SJCRH30 (cell line): Measurements from ENCODE around the gene NTM. TPM values are rescaled to one million over a fixed set of nuclear protein-coding genes. Genes with fewer than 3 reads are reported as not detected.
A peak's percentile ranks its signal among the peaks of the same experiment; 100 is the strongest.
"Not testable (repeated sequence)": the region's sequence is repeated elsewhere in the genome, so short reads cannot be mapped to it uniquely, and the experiment has no call there.

ENCODE experiments used
- DNase-seq, 2 experiments: peaks; one replicate each; pipeline ENCODE4 v3.0.0-alpha.2; 2015 to 2020
- H3K27ac ChIP-seq: fragments of 250-450 bp; sonication (Bioruptor Pico); 2 replicates; pipeline ENCODE4 v1.5.1; 2020; ENCODE audit warnings: mild to moderate bottlenecking, moderate library complexity
- H3K27me3 ChIP-seq: fragments of 250-450 bp; sonication (Bioruptor Pico); 2 replicates; pipeline ENCODE4 v1.5.1; 2020; ENCODE audit warnings: mild to moderate bottlenecking, moderate library complexity
- H3K36me3 ChIP-seq: fragments of 250-450 bp; sonication (Bioruptor Pico); 2 replicates; pipeline ENCODE4 v1.5.1; 2020; ENCODE audit warnings: mild to moderate bottlenecking, moderate library complexity
- H3K4me1 ChIP-seq: fragments of 250-450 bp; sonication (Bioruptor Pico); 2 replicates; pipeline ENCODE4 v1.5.1; 2020; ENCODE audit warnings: mild to moderate bottlenecking, moderate library complexity
- H3K4me3 ChIP-seq: fragments of 250-450 bp; sonication (Bioruptor Pico); 2 replicates; pipeline ENCODE4 v1.5.1; 2020; ENCODE audit warnings: mild to moderate bottlenecking, moderate library complexity
- H3K9me3 ChIP-seq: fragments of 250-450 bp; sonication (Bioruptor Pico); replicated peaks from 2 replicates; pipeline ENCODE4 v1.5.1; 2020; ENCODE audit warnings: mild to moderate bottlenecking, moderate library complexity
- total RNA-seq: library from RNA; depleted of rRNA; stranded (reverse); fragments of >200 nt; shearing (Covaris generic); gene quantifications from 2 replicates; pipeline ENCODE4 v1.2.3, GENCODE V29; 2014

The NTM gene
- total RNA-seq, 1 experiment from 2014 or later = not detected

DNA sequence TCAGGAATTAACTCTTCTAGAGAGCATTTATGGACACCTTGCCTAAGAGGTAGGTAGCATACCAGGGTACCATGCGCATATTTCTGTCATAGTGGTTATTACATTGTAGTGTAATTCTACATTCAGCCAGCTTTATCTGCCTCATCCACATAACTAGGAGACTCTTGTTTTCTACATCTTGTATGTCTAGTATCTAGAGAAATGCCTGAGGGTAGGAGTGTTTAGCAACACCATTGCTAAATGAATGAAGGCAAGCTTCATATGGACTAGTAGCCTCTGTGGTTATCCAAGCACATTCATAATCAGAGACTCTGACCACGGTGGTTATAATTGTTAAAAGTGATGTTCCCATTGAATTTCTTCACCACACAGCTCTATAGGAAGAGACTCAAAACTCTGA is 107.9 kb downstream of the NTM start:
- DNase-seq = no peak
- Histone ChIP-seq H3K9me3 (no peaks in the 10 kb centered on the region), H3K4me1 (no peaks in the 10 kb centered on the region)

DNA sequence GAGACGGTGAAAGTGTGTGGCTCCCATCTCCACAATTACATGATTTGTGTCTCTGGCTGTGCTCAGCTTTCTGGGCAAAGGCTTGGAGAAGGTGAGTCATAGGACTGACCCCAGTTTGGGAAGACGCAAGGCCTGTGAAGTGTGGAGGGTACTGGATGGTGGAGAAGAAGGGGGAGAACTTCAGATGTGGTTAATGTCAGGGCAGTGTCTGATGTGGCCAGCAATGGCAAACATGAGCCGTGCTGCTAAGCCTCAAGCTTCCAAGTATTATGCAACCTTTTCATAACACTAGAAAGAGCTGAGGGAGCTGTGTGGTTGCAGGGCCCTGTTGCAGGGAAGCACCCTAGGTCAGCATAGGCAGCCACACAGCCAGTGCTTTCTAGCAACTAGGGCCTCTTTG is 110.9 kb downstream of the NTM start:
- Histone ChIP-seq H3K9me3 (no peaks in the 10 kb centered on the region), H3K36me3 (no peaks in the 10 kb centered on the region), H3K4me1 (no peaks in the 10 kb centered on the region), H3K27me3 (no peaks in the 10 kb centered on the region), H3K27ac (no peak overlapping the region), H3K4me3 (no peak overlapping the region)
- DNase-seq = no peak

More for the DNA sequence above, 107.9 kb downstream of the NTM start:
- no peak overlapping the region for H3K4me3 ChIP-seq
- no peaks in the 10 kb centered on the region for H3K36me3 ChIP-seq
- H3K27me3 ChIP-seq = no peaks in the 10 kb centered on the region
- H3K27ac ChIP-seq = no peak overlapping the region

DNA sequence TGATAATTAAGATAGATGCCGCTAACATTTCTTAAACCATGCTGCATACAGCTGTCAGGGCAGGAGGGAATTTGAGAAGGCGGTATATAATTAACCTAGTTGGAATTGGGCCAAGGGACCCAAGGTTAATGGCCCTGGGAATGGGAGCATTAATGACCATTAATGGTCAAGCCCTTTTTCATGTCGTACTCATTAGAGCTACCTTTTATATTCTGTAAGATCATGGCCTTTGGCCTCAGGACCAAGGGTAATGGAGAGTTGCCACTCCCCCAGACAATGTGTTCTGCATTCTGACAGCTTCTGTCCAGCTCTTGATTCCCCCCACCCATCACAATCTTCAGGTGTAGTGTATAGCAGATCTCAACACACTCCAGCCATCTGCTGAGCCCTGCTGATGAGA is 111.6 kb downstream of the NTM start:
- H3K27ac ChIP-seq = no peak overlapping the region
- no peaks in the 10 kb centered on the region for H3K9me3 ChIP-seq
- no peaks in the 10 kb centered on the region for H3K36me3 ChIP-seq
- no peak for DNase-seq
- no peaks in the 10 kb centered on the region for H3K4me1 ChIP-seq
- no peak overlapping the region for H3K4me3 ChIP-seq
- no peaks in the 10 kb centered on the region for H3K27me3 ChIP-seq

DNA sequence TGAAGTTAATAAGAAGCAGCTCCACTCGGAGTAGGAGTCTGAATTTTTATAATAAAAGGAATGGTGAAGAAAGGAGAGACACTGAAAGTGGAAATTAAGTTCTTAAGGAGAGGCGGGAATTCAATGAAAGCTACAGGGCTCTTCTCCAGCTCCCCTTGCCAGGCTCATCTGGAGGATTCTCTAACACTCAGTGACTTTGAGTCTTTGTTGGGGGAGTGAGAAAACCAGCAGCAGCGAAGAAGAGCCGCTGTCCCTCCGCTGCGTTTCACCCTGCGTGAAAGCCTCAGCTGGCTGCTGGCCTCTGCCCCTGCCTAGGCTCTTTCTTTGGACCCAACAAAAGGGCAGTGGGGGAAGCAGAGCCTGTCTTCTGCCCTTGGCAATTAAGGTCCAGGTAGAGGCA is 113.0 kb downstream of the NTM start:
- H3K4me3 ChIP-seq = no peak overlapping the region
- H3K36me3 ChIP-seq = no peaks in the 10 kb centered on the region
- no peak overlapping the region for H3K27ac ChIP-seq
- H3K9me3 ChIP-seq = no peaks in the 10 kb centered on the region
- no peaks in the 10 kb centered on the region for H3K27me3 ChIP-seq
- no peaks in the 10 kb centered on the region for H3K4me1 ChIP-seq
- no peak for DNase-seq

DNA sequence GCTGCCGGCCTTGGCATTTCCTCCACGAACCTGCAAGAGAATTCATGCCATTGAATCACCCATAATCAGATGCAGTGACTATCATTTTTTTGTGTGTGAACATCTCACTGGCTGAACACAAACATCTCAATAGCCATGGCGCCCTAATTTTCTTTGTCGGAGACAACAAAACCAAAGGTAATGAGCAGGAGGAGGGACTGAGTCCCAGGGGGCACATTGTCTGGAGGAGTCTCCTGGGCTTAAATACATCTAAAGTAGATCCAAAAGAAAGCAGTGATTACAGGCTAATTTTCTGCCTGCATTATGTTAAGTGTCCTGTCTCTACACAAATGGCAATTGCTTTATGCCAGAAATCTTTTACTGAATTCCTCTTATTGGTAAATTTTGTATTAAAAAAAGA is 113.5 kb downstream of the NTM start:
- no peak overlapping the region for H3K27ac ChIP-seq
- no peaks in the 10 kb centered on the region for H3K27me3 ChIP-seq
- H3K36me3 ChIP-seq = no peaks in the 10 kb centered on the region
- DNase-seq = no peak
- no peak overlapping the region for H3K4me3 ChIP-seq
- H3K4me1 ChIP-seq = no peaks in the 10 kb centered on the region
- H3K9me3 ChIP-seq = no peaks in the 10 kb centered on the region

DNA sequence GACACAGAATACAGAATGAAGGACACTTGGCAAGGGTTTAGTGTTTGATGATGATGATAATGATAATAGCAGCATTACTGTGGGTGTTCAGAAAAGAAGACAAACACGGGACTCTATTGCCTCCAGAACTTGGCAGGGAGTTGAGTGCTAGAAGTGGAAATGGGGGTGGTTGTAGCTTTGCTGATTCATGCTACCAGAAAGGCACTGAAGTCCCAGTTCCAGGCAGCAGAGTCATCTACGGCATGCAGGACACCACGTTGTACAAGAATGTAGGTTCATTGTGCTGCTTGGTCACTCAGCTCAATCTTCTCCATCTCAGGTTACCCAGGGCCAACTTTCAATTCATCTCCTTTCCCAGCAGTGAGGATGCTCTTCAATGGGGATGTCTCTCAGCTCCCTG is 115.7 kb downstream of the NTM start:
- H3K27me3 ChIP-seq = no peaks in the 10 kb centered on the region
- no peaks in the 10 kb centered on the region for H3K36me3 ChIP-seq
- no peak overlapping the region for H3K27ac ChIP-seq
- no peaks in the 10 kb centered on the region for H3K4me1 ChIP-seq
- H3K9me3 ChIP-seq = no peaks in the 10 kb centered on the region
- no peak overlapping the region for H3K4me3 ChIP-seq
- no peak for DNase-seq

DNA sequence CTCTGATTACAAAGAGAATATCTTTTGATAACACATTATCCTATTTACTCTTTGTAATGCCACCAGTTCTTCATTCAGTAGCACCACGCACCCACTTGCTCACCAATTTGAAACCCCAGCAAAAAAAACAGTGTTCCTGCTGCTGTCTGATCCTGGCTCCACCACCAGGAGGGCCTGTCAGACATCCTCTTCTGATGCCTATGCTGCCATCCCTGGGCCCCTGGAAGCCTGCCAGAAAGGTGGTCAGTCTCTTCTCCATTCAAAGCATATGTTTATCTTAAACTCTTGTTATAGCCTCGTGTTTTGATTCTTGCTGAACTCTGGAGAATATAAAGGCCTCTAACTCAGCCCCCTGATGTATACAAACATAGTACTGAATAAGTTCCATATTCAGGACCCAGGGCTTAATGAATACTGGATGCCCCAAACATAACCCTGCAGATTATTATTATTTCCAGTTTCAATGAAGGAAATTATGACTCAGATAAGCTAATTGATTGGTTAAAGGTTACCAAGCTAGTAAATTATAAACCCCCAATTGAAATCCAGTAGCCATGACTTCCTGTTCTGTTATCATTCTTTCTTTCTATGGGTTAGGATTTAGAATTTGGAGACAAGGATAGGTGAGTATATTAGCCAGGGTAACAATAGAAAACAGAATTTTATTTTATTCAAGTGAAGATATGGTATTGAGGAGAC is 116.7 kb downstream of the NTM start:
- Histone ChIP-seq H3K27me3 (no peaks in the 10 kb centered on the region), H3K27ac (no peak overlapping the region), H3K9me3 (no peaks in the 10 kb centered on the region), H3K4me3 (no peak overlapping the region), H3K4me1 (no peaks in the 10 kb centered on the region), H3K36me3 (no peaks in the 10 kb centered on the region)
- no peak for DNase-seq

DNA sequence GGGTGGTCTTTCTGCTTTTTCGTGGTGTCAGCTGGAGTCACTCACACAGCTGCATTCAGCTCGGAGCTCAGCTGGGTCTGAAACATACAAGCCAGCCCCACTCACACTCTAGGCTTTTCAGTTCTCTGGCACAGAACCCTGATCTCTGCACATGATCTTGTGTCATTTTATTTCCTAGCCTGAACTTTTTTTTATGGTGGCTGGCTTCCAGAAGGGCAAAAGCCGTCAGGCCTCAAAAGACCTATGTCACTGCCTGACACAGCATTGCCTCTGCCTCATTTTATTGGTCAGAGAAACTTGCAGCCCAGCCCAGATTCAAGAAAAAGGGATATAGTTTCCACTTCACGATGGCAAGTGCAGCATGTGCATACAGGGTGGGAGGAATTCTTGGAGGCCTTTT is 117.8 kb downstream of the NTM start:
- no peaks in the 10 kb centered on the region for H3K9me3 ChIP-seq
- H3K27me3 ChIP-seq = no peaks in the 10 kb centered on the region
- no peaks in the 10 kb centered on the region for H3K36me3 ChIP-seq
- no peak overlapping the region for H3K27ac ChIP-seq
- H3K4me1 ChIP-seq = no peaks in the 10 kb centered on the region
- no peak overlapping the region for H3K4me3 ChIP-seq
- no peak for DNase-seq

DNA sequence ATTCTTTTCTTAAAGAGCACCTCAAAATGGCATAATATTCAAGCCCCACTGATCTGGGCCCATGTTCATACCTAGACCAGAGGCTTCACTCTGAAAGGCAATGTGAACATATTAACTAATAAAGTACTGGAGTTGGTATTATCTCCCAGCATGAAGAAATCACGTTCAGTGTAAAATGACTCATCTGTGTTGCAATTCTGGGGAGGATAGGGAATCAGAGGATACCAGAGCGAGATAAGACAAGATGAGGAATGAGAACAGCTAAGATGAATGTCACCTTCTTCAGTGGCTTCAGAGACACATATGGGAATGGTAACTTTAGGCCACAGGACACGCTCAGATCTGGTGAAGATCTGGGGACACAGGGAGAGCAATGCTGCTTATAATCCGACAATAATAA is 121.1 kb downstream of the NTM start:
- H3K27me3 ChIP-seq = no peaks in the 10 kb centered on the region
- no peaks in the 10 kb centered on the region for H3K9me3 ChIP-seq
- H3K4me3 ChIP-seq = no peak overlapping the region
- no peak for DNase-seq
- H3K36me3 ChIP-seq = no peaks in the 10 kb centered on the region
- no peaks in the 10 kb centered on the region for H3K4me1 ChIP-seq
- H3K27ac ChIP-seq = no peak overlapping the region

DNA sequence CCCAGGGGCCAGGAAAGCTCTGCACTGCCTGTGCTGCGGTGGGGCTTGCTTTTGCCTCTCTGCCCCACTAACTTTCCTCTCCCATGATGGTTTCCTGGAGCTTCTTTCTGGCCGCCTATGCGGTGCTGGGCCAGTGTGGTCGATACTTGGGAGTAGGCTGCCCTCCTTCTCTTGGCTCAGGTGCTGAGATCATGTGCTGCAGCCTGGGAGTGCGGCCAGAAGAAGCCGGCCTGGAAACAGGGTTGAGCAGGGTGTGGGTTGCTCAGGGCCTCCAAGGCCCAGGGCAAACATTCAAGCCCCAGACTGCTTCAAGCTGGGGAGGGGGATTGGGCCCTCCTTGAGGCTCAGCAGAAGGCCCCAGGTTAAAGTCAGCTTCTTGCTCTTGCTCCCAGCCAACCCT is 125.0 kb downstream of the NTM start:
- H3K36me3 ChIP-seq = no peaks in the 10 kb centered on the region
- H3K4me3 ChIP-seq = no peak overlapping the region
- no peak for DNase-seq
- H3K9me3 ChIP-seq = no peaks in the 10 kb centered on the region
- H3K4me1 ChIP-seq = no peaks in the 10 kb centered on the region
- no peak overlapping the region for H3K27ac ChIP-seq
- H3K27me3 ChIP-seq = no peaks in the 10 kb centered on the region

DNA sequence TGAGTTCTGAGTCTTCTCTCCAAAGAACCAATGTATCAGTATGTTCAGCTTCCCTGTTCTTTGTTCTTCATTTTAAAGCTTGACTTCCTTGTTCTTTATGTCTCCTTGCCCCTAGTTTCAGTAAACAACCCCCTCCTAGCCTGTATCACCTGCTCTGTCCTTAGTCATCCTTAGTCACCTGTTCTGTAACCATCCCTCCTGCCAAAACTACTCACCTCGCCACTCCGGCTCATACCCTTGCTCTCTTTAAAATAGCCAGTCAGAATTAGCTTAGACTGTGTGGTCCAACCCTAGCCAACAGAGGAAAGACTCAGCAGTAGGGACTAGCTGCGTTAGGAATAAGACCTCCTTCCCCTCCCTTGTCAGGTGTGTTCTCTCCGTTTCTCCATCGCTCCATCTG is 127.3 kb downstream of the NTM start:
- not testable (repeated sequence) for H3K36me3 ChIP-seq, H3K9me3 ChIP-seq, H3K27me3 ChIP-seq, H3K27ac ChIP-seq, H3K4me1 ChIP-seq, H3K4me3 ChIP-seq, DNase-seq

DNA sequence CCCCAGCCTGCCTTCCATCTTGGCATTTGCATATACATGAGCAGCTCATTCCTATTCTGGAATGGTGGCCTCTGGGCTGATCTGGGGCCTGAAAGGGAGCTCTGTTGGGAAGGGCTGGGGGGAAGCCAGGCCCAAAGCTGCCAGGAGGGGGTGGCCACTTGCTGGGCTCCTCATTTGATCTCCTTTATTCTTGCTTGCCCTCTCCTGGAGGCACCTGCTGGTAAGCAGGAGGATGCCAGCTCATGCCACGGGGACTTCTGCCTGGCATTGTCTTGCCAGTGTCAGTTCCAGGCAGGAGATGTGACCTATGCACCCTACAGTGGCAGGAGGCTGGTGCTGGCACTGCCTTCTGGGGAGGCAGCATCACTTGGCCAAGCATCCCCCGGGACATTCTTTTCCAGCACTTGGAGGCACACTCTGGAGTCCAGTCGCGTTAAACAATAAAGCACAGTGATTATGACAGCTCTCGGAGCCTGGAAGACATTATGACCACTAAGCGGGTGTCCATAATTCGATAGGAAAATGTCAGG is 128.3 kb downstream of the NTM start:
- Histone ChIP-seq H3K36me3 (no peaks in the 10 kb centered on the region), H3K4me1 (no peaks in the 10 kb centered on the region), H3K4me3 (no peak overlapping the region), H3K9me3 (no peaks in the 10 kb centered on the region), H3K27me3 (no peaks in the 10 kb centered on the region), H3K27ac (no peak overlapping the region)
- no peak for DNase-seq

DNA sequence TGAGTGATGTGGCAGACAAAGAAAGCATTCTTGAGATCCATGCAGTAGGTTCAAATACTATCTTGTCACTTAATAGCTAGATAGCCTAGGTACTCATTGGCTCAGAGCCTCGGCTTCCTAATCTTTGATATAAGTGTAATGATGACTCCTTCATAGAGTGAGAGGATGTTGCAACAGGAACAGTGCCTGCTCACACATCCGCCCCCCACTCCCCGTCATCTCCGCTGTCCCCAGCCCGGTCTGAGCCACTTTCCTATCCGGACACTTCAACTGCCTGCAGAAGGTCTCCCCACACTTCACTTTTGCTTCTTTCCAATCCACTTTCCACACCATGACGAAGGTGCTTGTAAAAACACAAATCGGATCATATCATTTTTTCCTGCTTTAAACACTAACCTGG is 128.8 kb downstream of the NTM start:
- Histone ChIP-seq H3K9me3 (no peaks in the 10 kb centered on the region), H3K27ac (no peak overlapping the region), H3K4me1 (no peaks in the 10 kb centered on the region), H3K36me3 (no peaks in the 10 kb centered on the region), H3K4me3 (no peak overlapping the region), H3K27me3 (no peaks in the 10 kb centered on the region)
- no peak for DNase-seq

DNA sequence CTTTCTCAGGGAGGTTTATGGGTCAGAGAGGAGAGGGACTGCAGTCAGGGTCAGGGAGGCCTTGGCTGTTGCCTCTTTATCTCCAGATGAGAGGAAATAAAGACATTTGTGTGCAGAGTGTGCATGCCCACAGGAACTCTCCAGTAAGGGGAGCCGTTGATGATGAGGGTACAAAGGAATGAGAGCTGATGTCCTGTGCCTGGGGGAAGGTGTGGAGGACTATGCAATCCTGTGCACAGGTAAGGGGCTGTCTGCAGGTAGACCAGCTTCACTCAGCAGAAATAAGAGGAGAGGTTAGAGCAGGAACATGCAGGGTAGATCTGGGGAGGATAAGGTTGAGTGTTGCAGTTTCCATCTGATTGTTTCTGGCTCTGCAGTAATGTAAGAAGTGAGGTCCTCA is 132.6 kb downstream of the NTM start:
- Histone ChIP-seq H3K4me1 (no peaks in the 10 kb centered on the region), H3K4me3 (no peak overlapping the region), H3K27me3 (no peaks in the 10 kb centered on the region), H3K27ac (no peak overlapping the region), H3K36me3 (no peaks in the 10 kb centered on the region), H3K9me3 (no peaks in the 10 kb centered on the region)
- DNase-seq = no peak

DNA sequence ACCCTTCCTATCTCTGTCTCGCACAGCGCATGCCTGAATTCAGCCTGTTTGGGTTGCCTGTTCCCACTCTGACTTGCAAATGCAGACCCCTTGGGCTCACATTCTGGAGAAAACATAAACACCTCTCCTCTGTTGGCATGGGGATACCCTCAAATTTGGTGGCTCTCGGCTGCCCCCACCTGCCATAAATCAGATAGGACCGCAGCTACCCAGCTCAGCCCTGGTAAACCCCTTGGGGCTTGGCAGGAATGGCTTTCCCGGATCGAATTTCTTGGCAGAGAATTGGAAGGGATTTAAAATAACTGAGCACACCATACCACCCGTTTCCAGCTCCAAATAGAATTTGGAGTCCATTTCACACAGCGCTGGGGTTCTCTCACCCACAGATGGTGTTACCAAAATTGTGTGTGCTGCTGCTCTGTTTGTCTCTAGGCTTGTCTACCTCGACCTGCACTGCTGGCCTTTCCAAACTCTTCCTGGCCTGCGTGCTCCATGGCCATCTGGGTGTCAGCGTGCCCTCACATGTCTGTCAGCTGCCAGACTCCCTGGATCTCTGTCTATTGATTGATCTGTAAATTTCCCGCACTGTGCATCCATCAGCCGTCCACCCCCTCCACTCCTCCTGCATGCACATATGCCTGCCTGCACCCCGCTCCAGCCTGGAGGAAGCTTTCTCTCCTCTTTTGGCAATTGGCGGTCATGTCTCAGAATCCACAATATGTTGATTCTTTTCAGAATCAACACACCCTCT is 134.0 kb downstream of the NTM start:
- DNase-seq = peak; percentile 24 to 45
- no peaks in the 10 kb centered on the region for H3K4me1 ChIP-seq

DNA sequence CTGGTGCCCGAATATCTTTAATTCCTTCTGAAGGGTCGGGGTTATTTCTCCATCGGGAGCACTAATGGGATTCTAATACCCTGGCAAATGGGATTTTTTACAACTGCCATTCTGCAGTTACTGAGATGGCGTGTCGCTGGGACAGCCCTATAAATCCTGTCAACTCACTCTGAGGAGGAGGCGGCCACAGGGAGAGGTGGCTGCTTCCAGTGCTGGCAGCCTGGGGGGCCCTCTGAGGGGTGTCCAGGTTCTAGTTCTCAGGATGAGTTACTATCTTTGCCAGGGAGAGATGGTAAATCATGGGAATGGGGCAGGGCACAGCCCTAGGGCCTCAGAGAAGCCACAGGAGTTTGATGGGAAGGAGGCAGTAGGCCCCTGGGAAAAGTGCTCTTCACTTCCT is 135.9 kb downstream of the NTM start:
- H3K27ac ChIP-seq = no peak overlapping the region
- no peaks in the 10 kb centered on the region for H3K4me1 ChIP-seq
- H3K9me3 ChIP-seq = no peaks in the 10 kb centered on the region
- H3K4me3 ChIP-seq = no peak overlapping the region
- no peak for DNase-seq
- H3K27me3 ChIP-seq = no peaks in the 10 kb centered on the region
- no peaks in the 10 kb centered on the region for H3K36me3 ChIP-seq

More for the DNA sequence above, 134.0 kb downstream of the NTM start:
- Histone ChIP-seq H3K27me3 (no peaks in the 10 kb centered on the region), H3K9me3 (no peaks in the 10 kb centered on the region), H3K36me3 (no peaks in the 10 kb centered on the region), H3K4me3 (no peak overlapping the region), H3K27ac (no peak overlapping the region)
